HG02943 (cell line): ENCODE data around the gene TMTC3.
"Not testable (repeated sequence)": the region's sequence is repeated elsewhere in the genome, so short reads cannot be mapped to it uniquely, and the experiment has no call there.

Source experiments
- ATAC-seq: cut with Tn5 transposase; IDR thresholded peaks from one replicate; pipeline ENCODE4 v1.9.1; 2021; ENCODE audit warnings: mild to moderate bottlenecking, low read depth, moderate library complexity; ENCODE audit not compliant: unreplicated experiment

The TMTC3 gene

GRCh38 chr12:88163371-88163770 lies 21.3 kb downstream of the TMTC3 start:
- ATAC-seq = no peak

DNA sequence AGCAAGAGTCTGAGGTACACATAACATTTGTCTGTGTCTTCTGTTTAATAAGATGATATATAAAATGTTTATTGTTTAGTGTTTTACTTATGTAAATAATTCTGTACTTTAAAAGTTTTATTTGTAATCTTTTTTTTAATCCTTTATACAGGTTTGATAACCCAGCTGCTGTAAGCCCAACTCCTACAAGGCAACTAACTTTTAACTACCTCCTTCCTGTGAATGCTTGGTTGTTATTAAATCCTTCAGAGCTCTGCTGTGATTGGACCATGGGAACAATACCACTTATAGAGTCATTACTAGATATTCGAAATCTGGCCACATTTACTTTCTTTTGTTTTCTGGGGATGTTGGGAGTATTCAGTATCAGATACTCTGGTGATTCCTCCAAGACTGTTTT lies 24.1 kb downstream of the TMTC3 start:
- no peak for ATAC-seq

- no peak for ATAC-seq
Observed at GRCh38 chr12:88167384-88167783, 25.3 kb downstream of the TMTC3 start.

DNA sequence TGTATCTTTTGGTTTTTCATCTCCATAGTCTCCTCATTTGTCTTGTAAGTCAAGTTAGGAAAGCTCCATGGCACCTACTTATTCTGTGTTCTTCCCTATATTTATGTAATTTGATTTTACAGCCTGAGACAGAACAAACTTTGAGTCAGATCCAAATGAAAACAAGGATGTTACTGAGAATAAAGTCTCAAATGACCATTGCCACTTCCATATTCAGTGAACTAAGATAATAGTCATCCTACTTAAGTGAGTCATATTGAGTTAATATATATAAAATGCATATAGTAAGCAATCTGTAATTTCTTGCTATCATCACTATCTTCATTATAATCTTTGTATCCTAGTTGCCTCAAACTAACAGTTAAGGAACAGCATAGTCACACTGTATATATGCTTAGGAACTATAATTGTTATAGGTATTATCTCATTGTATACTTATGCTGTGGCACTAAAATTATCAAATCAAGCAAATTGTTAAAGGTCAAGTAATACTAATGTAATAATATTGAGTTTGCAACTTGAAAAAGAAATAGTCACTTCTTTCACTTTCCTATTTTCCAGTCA lies 30.8 kb downstream of the TMTC3 start:
- ATAC-seq = no peak

- no peak for ATAC-seq
Observed at GRCh38 chr12:88175544-88175943, 33.4 kb downstream of the TMTC3 start.

GRCh38 chr12:88179436-88180014 lies 37.4 kb downstream of the TMTC3 start:
- no peak for ATAC-seq

DNA sequence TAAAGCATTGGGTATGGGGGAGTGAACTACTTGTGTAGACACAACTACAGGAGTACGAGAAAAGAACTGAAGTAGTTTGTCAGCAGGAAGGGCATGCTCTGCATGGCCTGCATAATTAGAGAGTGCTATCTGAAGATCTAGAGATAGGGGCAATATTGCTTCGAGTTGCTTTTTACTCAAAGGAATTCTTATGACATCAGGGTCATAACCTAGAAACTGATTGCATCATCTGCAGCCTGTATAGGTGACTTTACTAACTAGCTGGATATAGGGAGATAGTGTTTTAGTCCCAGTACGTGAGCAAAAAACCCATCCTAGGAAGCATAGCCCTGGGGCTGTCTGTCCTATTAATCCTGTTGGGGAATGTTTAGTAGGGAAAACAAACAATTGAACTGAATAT lies 39.8 kb downstream of the TMTC3 start:
- ATAC-seq = no peak

DNA sequence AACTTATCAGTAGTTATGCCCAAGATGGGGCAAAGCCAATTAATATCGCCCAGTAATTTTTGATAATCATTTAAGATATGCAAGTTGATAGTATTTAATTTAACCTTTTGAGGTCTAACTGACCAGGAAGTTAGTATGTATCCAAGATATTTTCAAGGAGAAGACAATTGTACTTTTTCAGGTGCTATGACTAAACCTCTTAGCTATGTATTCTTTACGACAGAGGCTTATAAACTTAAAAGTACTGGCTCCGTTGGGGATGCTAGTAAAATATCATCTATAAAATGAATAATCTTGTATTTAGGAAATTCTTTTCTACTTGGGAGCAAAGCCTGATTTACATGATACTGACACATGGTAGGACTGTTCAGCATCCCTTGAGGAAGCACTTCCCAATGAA lies 40.3 kb downstream of the TMTC3 start:
- no peak for ATAC-seq

- ATAC-seq = no peak
Observed at GRCh38 chr12:88184196-88184595, 42.1 kb downstream of the TMTC3 start.

GRCh38 chr12:88185279-88185678 lies 43.2 kb downstream of the TMTC3 start:
- ATAC-seq = no peak

GRCh38 chr12:88185988-88186387 lies 43.9 kb downstream of the TMTC3 start:
- ATAC-seq = no peak

DNA sequence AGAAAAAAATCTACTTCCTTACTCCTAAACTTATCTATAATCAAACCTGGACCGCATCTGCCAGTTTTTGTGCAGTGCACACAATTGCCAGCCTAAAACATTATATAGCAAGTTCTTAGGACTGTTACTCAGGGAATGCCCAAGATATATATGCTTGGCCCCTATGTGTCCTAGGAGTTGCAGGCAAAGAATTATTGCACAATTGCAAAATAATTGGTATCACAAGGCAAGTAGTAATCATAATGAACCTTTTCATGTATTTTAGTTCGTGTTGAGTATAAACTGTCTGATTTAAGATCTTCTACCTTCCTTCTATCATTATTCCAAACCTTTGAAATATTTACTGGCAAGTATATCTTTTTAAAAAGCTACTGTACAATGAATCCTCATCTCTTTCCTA lies 45.5 kb downstream of the TMTC3 start:
- no peak for ATAC-seq

GRCh38 chr12:88188180-88188579 lies 46.1 kb downstream of the TMTC3 start:
- no peak for ATAC-seq

- no peak for ATAC-seq
Observed at GRCh38 chr12:88192426-88192825, 50.3 kb downstream of the TMTC3 start.

- ATAC-seq = no peak
Observed at GRCh38 chr12:88194868-88195267, 52.8 kb downstream of the TMTC3 start.

DNA sequence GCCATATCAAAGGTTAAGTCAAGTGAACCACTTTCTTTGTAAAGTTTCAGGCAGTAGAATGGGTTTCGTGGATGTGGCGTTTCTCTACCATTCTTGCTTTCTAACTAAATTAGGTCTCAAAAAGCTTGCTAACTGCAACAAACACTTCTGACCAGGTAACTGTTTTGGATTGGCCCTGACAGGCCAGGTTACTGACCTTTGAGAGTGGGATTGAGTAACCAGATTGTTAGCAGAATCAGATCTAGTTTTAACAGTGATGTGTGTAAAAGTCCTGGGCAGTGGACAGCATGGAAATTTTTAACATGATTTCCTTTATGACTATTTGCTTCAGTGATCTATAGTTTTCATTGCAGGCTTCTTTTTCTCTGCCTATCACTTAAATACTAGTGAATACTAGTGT lies 57.9 kb downstream of the TMTC3 start:
- no peak for ATAC-seq

DNA sequence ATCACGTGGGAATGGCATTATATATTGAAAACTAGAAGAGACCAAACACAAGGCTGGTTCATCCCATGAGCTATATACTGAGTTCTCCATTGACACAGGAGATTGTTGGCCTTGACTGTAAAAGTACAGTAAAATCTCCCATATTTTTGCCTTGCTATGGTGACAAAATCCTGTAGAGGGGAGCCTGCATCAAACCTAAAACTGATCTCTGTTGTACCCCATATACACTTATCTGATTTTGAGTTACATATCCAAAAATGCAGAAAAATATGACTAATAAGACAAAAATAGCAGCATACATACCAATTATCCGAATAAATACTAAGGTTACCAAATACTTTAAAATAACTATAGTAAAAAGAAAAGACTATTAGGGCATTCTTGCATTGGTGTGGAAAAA lies 60.4 kb downstream of the TMTC3 start:
- ATAC-seq = no peak

GRCh38 chr12:88206601-88207000 lies 64.5 kb downstream of the TMTC3 start:
- ATAC-seq = no peak

GRCh38 chr12:88207921-88208620 lies 66.0 kb downstream of the TMTC3 start:
- ATAC-seq = no peak

DNA sequence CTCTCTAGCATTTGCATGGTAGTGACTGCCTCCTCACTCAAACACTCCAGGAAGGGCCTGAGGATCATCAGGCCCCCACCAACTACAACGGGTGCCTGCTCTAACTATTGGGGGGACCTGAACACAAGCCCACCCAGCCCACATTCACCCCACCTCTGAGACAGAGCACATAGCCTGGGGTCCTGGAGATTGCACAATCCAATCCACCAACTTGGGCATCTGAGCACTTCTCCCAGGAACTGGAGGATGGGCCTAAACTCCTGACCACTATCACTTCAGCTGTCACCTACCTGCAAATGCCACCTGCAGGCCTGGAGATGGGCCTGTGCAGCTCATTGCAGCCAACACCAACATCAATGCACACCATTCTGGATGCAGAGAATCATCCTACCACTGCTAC lies 66.6 kb downstream of the TMTC3 start:
- ATAC-seq = no peak

DNA sequence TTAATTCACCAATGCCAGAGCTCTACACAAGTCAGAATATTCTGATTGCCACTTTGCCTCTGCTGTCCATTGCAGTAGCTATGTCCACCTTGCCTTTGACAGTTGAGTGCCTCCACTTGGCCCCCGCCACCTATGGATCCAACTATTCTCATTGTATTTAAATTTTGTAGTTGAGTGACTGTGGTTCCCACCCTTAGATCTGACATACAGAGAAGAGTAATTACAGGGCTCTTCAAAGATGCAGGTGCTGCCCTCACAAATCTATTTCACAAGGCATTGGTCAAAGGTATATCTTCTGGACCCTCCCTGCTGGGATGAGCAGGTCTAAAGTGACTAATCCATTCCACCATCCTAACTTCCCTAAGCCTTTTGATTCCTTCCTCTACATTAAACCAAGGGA lies 68.2 kb downstream of the TMTC3 start:
- ATAC-seq = not testable (repeated sequence)

DNA sequence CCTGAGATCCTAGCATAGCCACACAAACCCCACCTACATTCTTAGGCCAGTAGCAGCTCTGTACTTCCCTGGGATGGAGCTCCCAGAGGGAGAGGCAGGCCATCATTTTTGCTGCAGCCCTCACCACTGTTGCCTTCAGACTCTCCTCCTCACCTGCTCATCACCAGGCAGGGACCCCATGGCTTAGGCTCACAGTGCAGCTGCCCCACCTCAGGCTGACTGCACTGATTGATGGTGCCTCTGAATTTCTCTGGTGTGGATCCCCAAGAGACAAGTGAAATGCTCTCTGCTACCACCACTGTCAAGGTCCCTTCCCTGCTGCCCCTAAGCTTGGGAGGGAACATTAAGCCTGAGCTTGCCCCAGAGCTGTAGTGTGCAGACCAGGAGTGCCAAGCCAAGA lies 76.2 kb downstream of the TMTC3 start:
- ATAC-seq = no peak
